Hematopoietic multipotent progenitor cell treated with erythropoietin and hydrocortisone succinate and interleukin-3 and kit ligand, for 15 days (in vitro differentiated cells): ENCODE measurements around the gene AK4.
"Not testable (repeated sequence)": the region's sequence is repeated elsewhere in the genome, so short reads cannot be mapped to it uniquely, and the experiment has no call there.

ENCODE experiments used
- DNase-seq: peaks from one replicate; pipeline ENCODE4 v3.0.0-alpha.2; 2015; ENCODE audit warnings: low spot score

AK4 gene

GRCh38 chr1:65214340-65215027 is 66.5 kb downstream of the AK4 start:
- DNase-seq, result no peak

- no peak for DNase-seq
Measured at GRCh38 chr1:65216989-65217388, 69.0 kb downstream of the AK4 start.

- no peak for DNase-seq
Measured at GRCh38 chr1:65221638-65222339, 73.8 kb downstream of the AK4 start.

- no peak for DNase-seq
Measured at GRCh38 chr1:65222340-65222940, 74.4 kb downstream of the AK4 start.

GRCh38 chr1:65224681-65225091 is 76.7 kb downstream of the AK4 start:
- peak; percentile 65 for DNase-seq

- no peak for DNase-seq
Measured at GRCh38 chr1:65225179-65225578, 77.2 kb downstream of the AK4 start.

- DNase-seq, result no peak
Measured at GRCh38 chr1:65229201-65229600, 81.2 kb downstream of the AK4 start.

GRCh38 chr1:65229754-65230339 is 81.8 kb downstream of the AK4 start:
- DNase-seq, result no peak

- peak; percentile 82 for DNase-seq
Measured at GRCh38 chr1:65230731-65231481, 82.9 kb downstream of the AK4 start.

GRCh38 chr1:65231718-65232330 is 83.8 kb downstream of the AK4 start:
- DNase-seq, result peak; percentile 70

GRCh38 chr1:65232461-65232990 is 84.5 kb downstream of the AK4 start:
- DNase-seq, result peak; percentile 62

- peak; percentile 52 for DNase-seq
Measured at GRCh38 chr1:65233782-65234181, 85.8 kb downstream of the AK4 start.

GRCh38 chr1:65235867-65236805 is 88.1 kb downstream of the AK4 start:
- peak; percentile 86 for DNase-seq

GRCh38 chr1:65237088-65237487 is 89.1 kb downstream of the AK4 start:
- DNase-seq, result not testable (repeated sequence)

GRCh38 chr1:65237503-65237902 is 89.5 kb downstream of the AK4 start:
- DNase-seq, result no peak

- no peak for DNase-seq
Measured at GRCh38 chr1:65238010-65238409, 90.0 kb downstream of the AK4 start.

- no peak for DNase-seq
Measured at GRCh38 chr1:65243491-65243890, 95.5 kb downstream of the AK4 start.

GRCh38 chr1:65245295-65245694 is 97.3 kb downstream of the AK4 start:
- no peak for DNase-seq

GRCh38 chr1:65247419-65248359 is 99.7 kb downstream of the AK4 start:
- no peak for DNase-seq
